Ishikawa (cell line): ENCODE results near the gene ACSF3.

Experiments
- CEBPB ChIP-seq: IDR thresholded peaks from 2 replicates; pipeline ENCODE4 v1.6.1; 2012
- CREB1 ChIP-seq: IDR thresholded peaks from 2 replicates; pipeline ENCODE4 v1.6.1; 2012; ENCODE audit warnings: low read depth
- EGR1 ChIP-seq: IDR thresholded peaks from 2 replicates; pipeline ENCODE4 v1.6.1; 2012
- EP300 ChIP-seq: IDR thresholded peaks from 2 replicates; pipeline ENCODE4 v1.6.1; 2012; ENCODE audit warnings: borderline replicate concordance
- FOXM1 ChIP-seq: IDR thresholded peaks from 2 replicates; pipeline ENCODE4 v1.6.1; 2012; ENCODE audit warnings: low read depth, borderline replicate concordance
- MAX ChIP-seq: IDR thresholded peaks from 2 replicates; pipeline ENCODE4 v1.6.1; 2012
- RAD21 ChIP-seq: IDR thresholded peaks from 2 replicates; pipeline ENCODE4 v1.6.1; 2012; ENCODE audit warnings: low read depth
- REST ChIP-seq: IDR thresholded peaks from 2 replicates; pipeline ENCODE4 v1.6.1; 2012; ENCODE audit warnings: low read depth, mild to moderate bottlenecking
- TAF1 ChIP-seq: IDR thresholded peaks from 2 replicates; pipeline ENCODE4 v1.6.1; 2012; ENCODE audit warnings: low read depth, mild to moderate bottlenecking
- TCF12 ChIP-seq: IDR thresholded peaks from 2 replicates; pipeline ENCODE4 v1.6.1; 2012; ENCODE audit warnings: low read depth
- TEAD4 ChIP-seq: IDR thresholded peaks from 2 replicates; pipeline ENCODE4 v1.6.1; 2012
- USF1 ChIP-seq: IDR thresholded peaks from 2 replicates; pipeline ENCODE4 v1.6.1; 2012
- YY1 ChIP-seq: IDR thresholded peaks from 2 replicates; pipeline ENCODE4 v1.6.1; 2012; ENCODE audit warnings: low read depth
- ZBTB7A ChIP-seq: IDR thresholded peaks from 2 replicates; pipeline ENCODE4 v1.6.1; 2012; ENCODE audit warnings: low read depth

GRCh38 chr16:89094252-89094879 lies 714 bp downstream of the ACSF3 start:
- no peak for TF ChIP-seq EGR1
- TF ChIP-seq FOXM1 = no peak
- TF ChIP-seq CREB1 = no peak
- TF ChIP-seq RAD21 = no peak
- TF ChIP-seq EP300 = no peak
- no peak for TF ChIP-seq YY1
- TF ChIP-seq TEAD4 = no peak
- TF ChIP-seq CEBPB = no peak
- TF ChIP-seq MAX = no peak
- no peak for TF ChIP-seq ZBTB7A
- no peak for TF ChIP-seq USF1
- TF ChIP-seq TCF12 = no peak
- TF ChIP-seq TAF1 = no peak
- TF ChIP-seq REST = no peak
